K562 (cell line): Measurements from ENCODE around the gene LPAR5. TPM values are rescaled to one million over a fixed set of nuclear protein-coding genes. Genes with fewer than 3 reads are reported as not detected.

Experiments
- GATA2 ChIP-seq: sonication (generic); formaldehyde crosslinking; IDR thresholded peaks from 2 replicates; pipeline ENCODE4 v1.4.0; 2020; ENCODE audit warnings: mild to moderate bottlenecking, missing genetic modification reagents
- KLF6 ChIP-seq: fragments of 250-450 bp; sonication (Bioruptor Pico); IDR thresholded peaks from 2 replicates; pipeline ENCODE4 v1.4.0; 2020; ENCODE audit warnings: mild to moderate bottlenecking, moderate library complexity, borderline replicate concordance
- MBD2 ChIP-seq: sonication (generic); IDR thresholded peaks from 2 replicates; pipeline ENCODE4 v1.6.1; 2016; ENCODE audit warnings: low read depth, borderline replicate concordance
- MTF1 ChIP-seq: fragments of 250-450 bp; sonication (Bioruptor Pico); IDR thresholded peaks from 2 replicates; pipeline ENCODE4 v1.9.0; 2021; ENCODE audit warnings: moderate library complexity, mild to moderate bottlenecking, inconsistent platforms, borderline replicate concordance
- MYBL2 ChIP-seq, 2 experiments: fragments of 450-650 bp in 1 of 2; sonication (generic) in 1 of 2; formaldehyde crosslinking in 1 of 2; IDR thresholded peaks; 2 replicates each; pipeline versions ENCODE4 v1.6.1 to v1.8.1; 2017 to 2022; ENCODE audit warnings: borderline replicate concordance in 1 of 2, inconsistent platforms in 1 of 2, low read depth in 1 of 2, mild to moderate bottlenecking in 1 of 2, missing genetic modification reagents in 1 of 2, moderate library complexity in 1 of 2
- SAP30 ChIP-seq: fragments of 200-600 bp; sonication (generic); IDR thresholded peaks from 2 replicates; pipeline ENCODE4 v1.6.1; 2012; ENCODE audit warnings: borderline replicate concordance, low read depth, mild to moderate bottlenecking, moderate library complexity, low read length, control low read depth, inconsistent platforms; ENCODE audit not compliant: insufficient read depth, poor library complexity, severe bottlenecking
- TRIM28 ChIP-seq: fragments of 450-650 bp; IDR thresholded peaks from 2 replicates; pipeline ENCODE4 v1.6.1; 2017
- ZNF197 ChIP-seq: fragments of 200-800 bp; sonication (Bioruptor generic); IDR thresholded peaks from 2 replicates; pipeline ENCODE4 v1.6.1; 2016; ENCODE audit warnings: low read depth, missing genetic modification characterization, missing compliant biosample characterization
- ZNF695 ChIP-seq: fragments of 450-650 bp; formaldehyde crosslinking; IDR thresholded peaks from 2 replicates; pipeline ENCODE4 v1.4.0; 2020; ENCODE audit warnings: mild to moderate bottlenecking, moderate library complexity
- polyA plus RNA-seq, 8 experiments: library from polyadenylated mRNA; depleted of rRNA in 4 of 8; stranded (reverse) in 5 of 8; unstranded in 3 of 8; fragments of >200 nt; fragmentation: Nextera tagmentation in 2 of 8; fragmentation: Illumina TruSeq in 1 of 8; extraction: Ambion mirVana in 2 of 8; extraction: Trizol in 1 of 8; gene quantifications; 2 replicates each; pipeline versions ENCODE4 v1.2.1 to v1.2.3, GENCODE V29; 2011 to 2014; ENCODE audit warnings: inconsistent platforms in 1 of 8, missing spikeins in 1 of 8
- total RNA-seq, 7 experiments: library from RNA; depleted of rRNA in 6 of 7; stranded (reverse); fragments of >200 nt in 6 of 7; fragmentation: Illumina TruSeq in 2 of 7; extraction: Trizol in 2 of 7; gene quantifications; 2 replicates each; pipeline versions ENCODE4 v1.2.1 to v1.2.3, GENCODE V29; 2011 to 2021; ENCODE audit warnings: low replicate concordance in 1 of 7
- TF ChIP-seq, protein P1 (sequence below): conservative IDR thresholded peaks from 2 replicates; pipeline ENCODE4 v1.6.1; 2011; ENCODE audit warnings: low read depth, mild to moderate bottlenecking, low read length; ENCODE audit not compliant: control insufficient read depth
- TF ChIP-seq, protein P2 (sequence below): sonication (generic); formaldehyde crosslinking; IDR thresholded peaks from 2 replicates; pipeline ENCODE4 v1.8.0; 2023; ENCODE audit warnings: mild to moderate bottlenecking, missing genetic modification reagents
- TF ChIP-seq, protein P3 (sequence below): sonication (generic); formaldehyde crosslinking; IDR thresholded peaks from 2 replicates; pipeline ENCODE4 v1.8.0; 2022; ENCODE audit warnings: missing genetic modification reagents, mild to moderate bottlenecking, moderate library complexity, borderline replicate concordance

Gene LPAR5
- total and polyA plus RNA-seq, 9 of the 15 experiments (the other 6 are each of a cell fraction or from before 2014, with no cell fraction given), result 1.3 to 11.7 (median 3.6) TPM

DNA sequence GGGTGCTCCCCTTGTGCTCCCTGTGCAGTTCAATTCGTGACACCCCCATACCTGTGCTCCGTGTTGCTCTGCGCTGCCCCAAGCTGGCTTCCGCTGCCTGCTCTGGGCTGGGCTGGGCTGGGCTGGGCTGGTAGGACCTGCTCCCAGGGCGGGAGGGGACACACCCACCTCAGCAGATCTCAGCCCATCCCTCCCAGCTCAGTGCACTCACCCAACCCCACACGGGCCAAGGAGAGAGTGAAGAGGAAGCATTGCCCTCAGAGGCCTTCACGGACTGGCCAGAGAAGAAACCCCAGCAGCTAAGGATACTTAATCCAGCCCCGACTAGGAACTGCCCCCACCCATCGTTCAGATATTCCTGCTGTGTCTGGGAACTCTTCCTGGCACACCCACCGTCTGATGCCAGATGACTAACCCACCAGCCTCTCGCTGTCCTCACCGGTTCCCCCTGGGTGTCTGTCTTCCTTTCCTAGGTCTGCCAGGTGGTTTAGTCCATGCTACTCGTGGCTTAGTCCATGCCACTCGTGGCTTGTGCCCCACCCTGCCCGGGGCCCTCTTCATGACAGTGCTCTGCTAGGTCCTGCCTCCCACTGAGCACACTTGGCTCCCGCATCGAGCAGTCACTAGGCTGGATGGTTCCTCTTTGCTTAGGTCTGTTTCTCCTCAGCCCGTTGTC lies at the start of gene LPAR5 (continued):
- TF ChIP-seq, protein P1, sequence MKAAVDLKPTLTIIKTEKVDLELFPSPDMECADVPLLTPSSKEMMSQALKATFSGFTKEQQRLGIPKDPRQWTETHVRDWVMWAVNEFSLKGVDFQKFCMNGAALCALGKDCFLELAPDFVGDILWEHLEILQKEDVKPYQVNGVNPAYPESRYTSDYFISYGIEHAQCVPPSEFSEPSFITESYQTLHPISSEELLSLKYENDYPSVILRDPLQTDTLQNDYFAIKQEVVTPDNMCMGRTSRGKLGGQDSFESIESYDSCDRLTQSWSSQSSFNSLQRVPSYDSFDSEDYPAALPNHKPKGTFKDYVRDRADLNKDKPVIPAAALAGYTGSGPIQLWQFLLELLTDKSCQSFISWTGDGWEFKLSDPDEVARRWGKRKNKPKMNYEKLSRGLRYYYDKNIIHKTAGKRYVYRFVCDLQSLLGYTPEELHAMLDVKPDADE, result 0 out of 2 replicates have a peak, but pooled peaks have one; percentile 7
- no peak for TF ChIP-seq ZNF197 (CRISPR knock-in tag)
- TF ChIP-seq MYBL2 (IDR thresholded peaks at IDR 0.05; ENCODE audit: low read depth), result no peak
- TF ChIP-seq MYBL2 (CRISPR knock-in tag; IDR thresholded peaks at IDR 0.05; ENCODE audit: borderline replicate concordance), result no peak
- no peak for TF ChIP-seq MTF1 (CRISPR knock-in tag)
- TF ChIP-seq, protein P2, sequence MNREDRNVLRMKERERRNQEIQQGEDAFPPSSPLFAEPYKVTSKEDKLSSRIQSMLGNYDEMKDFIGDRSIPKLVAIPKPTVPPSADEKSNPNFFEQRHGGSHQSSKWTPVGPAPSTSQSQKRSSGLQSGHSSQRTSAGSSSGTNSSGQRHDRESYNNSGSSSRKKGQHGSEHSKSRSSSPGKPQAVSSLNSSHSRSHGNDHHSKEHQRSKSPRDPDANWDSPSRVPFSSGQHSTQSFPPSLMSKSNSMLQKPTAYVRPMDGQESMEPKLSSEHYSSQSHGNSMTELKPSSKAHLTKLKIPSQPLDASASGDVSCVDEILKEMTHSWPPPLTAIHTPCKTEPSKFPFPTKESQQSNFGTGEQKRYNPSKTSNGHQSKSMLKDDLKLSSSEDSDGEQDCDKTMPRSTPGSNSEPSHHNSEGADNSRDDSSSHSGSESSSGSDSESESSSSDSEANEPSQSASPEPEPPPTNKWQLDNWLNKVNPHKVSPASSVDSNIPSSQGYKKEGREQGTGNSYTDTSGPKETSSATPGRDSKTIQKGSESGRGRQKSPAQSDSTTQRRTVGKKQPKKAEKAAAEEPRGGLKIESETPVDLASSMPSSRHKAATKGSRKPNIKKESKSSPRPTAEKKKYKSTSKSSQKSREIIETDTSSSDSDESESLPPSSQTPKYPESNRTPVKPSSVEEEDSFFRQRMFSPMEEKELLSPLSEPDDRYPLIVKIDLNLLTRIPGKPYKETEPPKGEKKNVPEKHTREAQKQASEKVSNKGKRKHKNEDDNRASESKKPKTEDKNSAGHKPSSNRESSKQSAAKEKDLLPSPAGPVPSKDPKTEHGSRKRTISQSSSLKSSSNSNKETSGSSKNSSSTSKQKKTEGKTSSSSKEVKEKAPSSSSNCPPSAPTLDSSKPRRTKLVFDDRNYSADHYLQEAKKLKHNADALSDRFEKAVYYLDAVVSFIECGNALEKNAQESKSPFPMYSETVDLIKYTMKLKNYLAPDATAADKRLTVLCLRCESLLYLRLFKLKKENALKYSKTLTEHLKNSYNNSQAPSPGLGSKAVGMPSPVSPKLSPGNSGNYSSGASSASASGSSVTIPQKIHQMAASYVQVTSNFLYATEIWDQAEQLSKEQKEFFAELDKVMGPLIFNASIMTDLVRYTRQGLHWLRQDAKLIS, result 0 out of 2 replicates have a peak, but pooled peaks have one; percentile 53
- TF ChIP-seq SAP30, result peak; percentile 11
- no peak for TF ChIP-seq GATA2
- TF ChIP-seq MBD2, result peak; percentile 51; the same call in 1 of the 2 replicates
- TF ChIP-seq KLF6 (CRISPR knock-in tag), result no peak
- TF ChIP-seq TRIM28, result no peak
- TF ChIP-seq, protein P3, sequence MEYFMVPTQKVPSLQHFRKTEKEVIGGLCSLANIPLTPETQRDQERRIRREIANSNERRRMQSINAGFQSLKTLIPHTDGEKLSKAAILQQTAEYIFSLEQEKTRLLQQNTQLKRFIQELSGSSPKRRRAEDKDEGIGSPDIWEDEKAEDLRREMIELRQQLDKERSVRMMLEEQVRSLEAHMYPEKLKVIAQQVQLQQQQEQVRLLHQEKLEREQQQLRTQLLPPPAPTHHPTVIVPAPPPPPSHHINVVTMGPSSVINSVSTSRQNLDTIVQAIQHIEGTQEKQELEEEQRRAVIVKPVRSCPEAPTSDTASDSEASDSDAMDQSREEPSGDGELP (CRISPR knock-in tag), result peak; percentile 64
- TF ChIP-seq ZNF695 (CRISPR knock-in tag), result no peak
